Measurements from ENCODE around the gene NUMA1.

Gene NUMA1, protein sequence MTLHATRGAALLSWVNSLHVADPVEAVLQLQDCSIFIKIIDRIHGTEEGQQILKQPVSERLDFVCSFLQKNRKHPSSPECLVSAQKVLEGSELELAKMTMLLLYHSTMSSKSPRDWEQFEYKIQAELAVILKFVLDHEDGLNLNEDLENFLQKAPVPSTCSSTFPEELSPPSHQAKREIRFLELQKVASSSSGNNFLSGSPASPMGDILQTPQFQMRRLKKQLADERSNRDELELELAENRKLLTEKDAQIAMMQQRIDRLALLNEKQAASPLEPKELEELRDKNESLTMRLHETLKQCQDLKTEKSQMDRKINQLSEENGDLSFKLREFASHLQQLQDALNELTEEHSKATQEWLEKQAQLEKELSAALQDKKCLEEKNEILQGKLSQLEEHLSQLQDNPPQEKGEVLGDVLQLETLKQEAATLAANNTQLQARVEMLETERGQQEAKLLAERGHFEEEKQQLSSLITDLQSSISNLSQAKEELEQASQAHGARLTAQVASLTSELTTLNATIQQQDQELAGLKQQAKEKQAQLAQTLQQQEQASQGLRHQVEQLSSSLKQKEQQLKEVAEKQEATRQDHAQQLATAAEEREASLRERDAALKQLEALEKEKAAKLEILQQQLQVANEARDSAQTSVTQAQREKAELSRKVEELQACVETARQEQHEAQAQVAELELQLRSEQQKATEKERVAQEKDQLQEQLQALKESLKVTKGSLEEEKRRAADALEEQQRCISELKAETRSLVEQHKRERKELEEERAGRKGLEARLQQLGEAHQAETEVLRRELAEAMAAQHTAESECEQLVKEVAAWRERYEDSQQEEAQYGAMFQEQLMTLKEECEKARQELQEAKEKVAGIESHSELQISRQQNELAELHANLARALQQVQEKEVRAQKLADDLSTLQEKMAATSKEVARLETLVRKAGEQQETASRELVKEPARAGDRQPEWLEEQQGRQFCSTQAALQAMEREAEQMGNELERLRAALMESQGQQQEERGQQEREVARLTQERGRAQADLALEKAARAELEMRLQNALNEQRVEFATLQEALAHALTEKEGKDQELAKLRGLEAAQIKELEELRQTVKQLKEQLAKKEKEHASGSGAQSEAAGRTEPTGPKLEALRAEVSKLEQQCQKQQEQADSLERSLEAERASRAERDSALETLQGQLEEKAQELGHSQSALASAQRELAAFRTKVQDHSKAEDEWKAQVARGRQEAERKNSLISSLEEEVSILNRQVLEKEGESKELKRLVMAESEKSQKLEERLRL (N-terminal part only)

DNA sequence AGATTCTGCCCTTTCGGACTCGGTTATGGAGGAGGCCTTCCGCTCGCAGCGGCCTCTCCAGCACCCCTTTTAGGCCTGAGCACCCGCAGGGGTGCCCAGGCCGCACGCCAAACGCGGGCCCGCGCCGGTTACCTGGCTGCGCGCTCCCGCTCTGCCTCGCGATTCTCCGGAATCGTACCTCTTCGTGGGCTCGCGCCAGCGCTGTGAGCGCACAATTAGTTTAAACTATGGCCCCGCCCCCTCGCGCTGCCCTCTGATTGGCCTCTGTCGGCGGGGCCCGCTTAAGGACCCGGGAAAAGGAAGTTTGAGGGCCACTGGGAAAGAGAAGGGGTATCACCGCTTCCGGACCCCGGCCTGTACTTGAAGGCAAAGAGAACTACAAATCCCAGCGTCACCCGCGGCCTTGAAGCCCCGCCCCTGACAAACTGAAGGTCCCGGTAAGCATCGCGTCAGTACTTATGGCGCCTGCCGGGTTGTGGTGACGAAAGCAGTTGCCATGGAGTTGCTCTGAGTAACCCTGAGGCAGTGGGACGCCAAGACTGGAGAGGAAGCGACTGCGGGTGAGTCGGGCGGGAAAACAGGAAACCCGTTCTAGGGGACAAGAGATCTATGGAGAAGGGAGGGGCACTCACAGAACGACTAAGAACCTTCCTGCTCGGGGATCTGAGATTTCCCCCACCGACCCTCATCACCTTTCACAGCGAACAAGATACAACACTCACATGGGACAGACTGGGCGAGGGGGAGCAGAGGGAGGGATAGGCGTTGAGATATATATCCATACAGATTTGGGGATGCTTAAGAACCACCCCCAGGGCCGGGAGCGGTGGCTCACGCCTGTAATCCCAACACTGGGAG is at the start of gene NUMA1, which contains the start of gene LRRC51:
Gene NUMA1 (minus strand): TSS at position 217 of the 858 bp plus-strand sequence. CDS start 44,599 bp downstream, outside the sequence.
Gene LRRC51 (plus strand): TSS at position 525 of the 858 bp plus-strand sequence. CDS start 8,234 bp downstream, outside the sequence.
- TF ChIP-seq, protein P1, sequence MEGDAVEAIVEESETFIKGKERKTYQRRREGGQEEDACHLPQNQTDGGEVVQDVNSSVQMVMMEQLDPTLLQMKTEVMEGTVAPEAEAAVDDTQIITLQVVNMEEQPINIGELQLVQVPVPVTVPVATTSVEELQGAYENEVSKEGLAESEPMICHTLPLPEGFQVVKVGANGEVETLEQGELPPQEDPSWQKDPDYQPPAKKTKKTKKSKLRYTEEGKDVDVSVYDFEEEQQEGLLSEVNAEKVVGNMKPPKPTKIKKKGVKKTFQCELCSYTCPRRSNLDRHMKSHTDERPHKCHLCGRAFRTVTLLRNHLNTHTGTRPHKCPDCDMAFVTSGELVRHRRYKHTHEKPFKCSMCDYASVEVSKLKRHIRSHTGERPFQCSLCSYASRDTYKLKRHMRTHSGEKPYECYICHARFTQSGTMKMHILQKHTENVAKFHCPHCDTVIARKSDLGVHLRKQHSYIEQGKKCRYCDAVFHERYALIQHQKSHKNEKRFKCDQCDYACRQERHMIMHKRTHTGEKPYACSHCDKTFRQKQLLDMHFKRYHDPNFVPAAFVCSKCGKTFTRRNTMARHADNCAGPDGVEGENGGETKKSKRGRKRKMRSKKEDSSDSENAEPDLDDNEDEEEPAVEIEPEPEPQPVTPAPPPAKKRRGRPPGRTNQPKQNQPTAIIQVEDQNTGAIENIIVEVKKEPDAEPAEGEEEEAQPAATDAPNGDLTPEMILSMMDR (IDR thresholded peaks at IDR 0.05; ENCODE audit: extremely low read depth, missing control alignments): no peak
- DNase-seq (ENCODE audit: low spot score): peak; percentile 91

DNA sequence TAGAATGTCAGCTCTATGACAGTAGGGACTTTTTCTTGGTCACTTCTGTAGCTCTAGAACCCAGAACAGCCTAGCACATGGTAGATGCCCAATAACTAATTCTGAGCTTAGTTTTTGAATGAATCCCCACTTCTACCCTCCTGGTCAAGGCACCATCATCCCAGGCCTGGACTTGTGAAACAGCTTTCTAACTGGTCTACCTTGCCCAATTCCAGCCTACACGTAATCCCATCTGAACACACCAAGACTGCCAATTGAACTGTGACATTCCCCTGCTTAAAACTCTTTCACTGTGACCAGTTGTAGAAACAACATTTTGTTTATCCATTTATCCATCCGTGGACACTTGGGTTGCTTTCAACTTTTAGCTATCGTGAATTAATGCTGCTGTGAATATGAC is 49.0 kb upstream of the NUMA1 start:
- TF ChIP-seq, protein P1 (IDR thresholded peaks at IDR 0.05; ENCODE audit: extremely low read depth, missing control alignments): no peak
- DNase-seq (ENCODE audit: low spot score): no peak

DNA sequence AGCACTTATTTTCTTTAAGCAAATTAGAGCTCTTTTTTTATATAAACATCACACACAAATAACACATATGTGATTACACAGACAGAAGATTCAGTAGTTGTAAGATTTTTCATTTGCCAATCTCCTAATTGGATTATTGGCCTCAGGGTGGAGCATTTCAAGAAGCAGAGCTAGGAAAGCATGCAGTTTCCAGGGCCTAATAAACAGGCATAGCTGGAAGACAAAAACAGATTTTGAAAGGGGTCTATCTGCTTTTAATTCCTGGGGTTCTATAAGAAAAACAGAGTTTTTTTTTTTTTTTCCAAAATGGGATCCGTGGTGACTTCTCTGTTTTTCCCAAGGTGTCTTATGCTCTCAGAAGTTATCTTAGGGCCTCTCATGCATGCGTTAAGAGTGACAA is 47.6 kb upstream of the NUMA1 start:
- no peak for DNase-seq (ENCODE audit: low spot score)
- TF ChIP-seq, protein P1 (IDR thresholded peaks at IDR 0.05; ENCODE audit: extremely low read depth, missing control alignments): no peak

DNA sequence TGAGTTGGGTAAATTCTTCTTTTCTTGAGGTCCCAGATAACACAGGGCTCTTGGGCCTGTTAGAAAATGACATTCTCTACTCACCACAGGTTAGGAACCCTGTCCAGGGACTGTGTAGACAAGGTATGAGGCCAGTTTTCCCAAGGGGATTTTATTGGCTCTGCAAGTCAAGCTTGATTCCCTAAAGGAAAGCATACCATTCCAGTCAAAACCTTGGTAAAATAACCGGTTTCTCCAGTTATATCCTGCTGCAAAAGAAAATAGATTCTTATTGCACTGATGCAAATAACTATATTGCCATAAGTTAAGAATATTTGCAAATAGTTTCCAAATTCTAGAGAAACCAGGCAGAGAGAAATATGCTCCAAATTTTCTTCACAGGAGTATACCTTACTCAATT is 45.6 kb upstream of the NUMA1 start:
- TF ChIP-seq, protein P1 (IDR thresholded peaks at IDR 0.05; ENCODE audit: extremely low read depth, missing control alignments): no peak
- DNase-seq (ENCODE audit: low spot score): no peak

DNA sequence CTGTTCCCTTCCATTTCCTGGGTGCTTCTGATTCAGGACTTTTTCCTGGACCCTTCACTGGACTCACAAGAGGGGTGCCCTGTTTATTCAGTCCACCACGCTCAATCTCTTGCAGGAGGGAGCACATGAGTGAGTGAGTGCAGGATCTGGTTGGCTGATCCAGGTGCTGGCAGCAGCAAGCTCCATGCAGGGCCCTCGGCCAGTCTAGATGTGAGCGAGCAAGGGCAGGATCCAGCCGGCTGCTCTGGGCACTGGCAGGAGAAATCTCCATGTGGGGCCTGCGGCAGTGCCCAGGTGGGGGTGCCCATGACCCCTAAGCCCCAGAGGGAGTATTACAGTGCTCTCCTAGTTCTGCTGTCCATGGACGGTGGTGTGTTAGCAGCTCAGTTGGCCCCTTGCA is 43.7 kb upstream of the NUMA1 start:
- DNase-seq (ENCODE audit: low spot score): no peak
- TF ChIP-seq, protein P1 (IDR thresholded peaks at IDR 0.05; ENCODE audit: extremely low read depth, missing control alignments): no peak

DNA sequence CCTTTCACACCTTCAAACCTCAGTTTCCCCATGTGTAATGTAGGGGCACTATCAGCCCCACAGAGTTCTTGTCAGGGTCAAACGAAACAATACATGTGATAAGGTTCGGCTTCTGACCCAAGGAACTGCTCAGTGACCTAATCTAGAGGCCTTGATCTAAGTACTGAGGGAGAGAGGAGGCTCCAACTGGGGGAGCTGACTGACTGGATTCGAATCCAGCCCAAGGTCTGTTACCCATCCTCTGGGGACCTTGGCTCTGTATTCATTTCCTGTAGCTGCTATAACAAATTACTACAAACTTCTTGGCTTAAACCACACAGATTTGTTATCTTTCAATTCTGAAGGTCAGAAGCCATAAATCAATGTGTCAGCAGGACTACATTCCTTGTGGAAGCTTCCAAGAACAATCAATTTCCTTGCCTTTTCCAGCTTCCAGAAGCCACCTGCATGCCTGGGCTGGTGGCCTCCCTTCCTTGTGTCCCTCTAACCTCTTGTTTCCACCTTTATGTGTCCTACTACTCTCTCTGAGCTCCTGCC is 42.8 kb upstream of the NUMA1 start:
- no peak for DNase-seq (ENCODE audit: low spot score)
- TF ChIP-seq, protein P1 (IDR thresholded peaks at IDR 0.05; ENCODE audit: extremely low read depth, missing control alignments): no peak
